ENCODE measurements around the gene MYLK.
A peak's percentile ranks its signal among the peaks of the same experiment; 100 is the strongest.

Gene MYLK

GRCh38 chr3:123661973-123662372, 222.2 kb downstream of the MYLK start:
- no peak for DNase-seq

GRCh38 chr3:123660900-123661299, 223.2 kb downstream of the MYLK start:
- peak; percentile 86 for DNase-seq

- no peak for DNase-seq
Observed at GRCh38 chr3:123660141-123660675, 223.9 kb downstream of the MYLK start.

- DNase-seq: peak; percentile 61
Observed at GRCh38 chr3:123658852-123659206, 225.3 kb downstream of the MYLK start.

- peak; percentile 70 for DNase-seq
Observed at GRCh38 chr3:123658118-123658851, 225.8 kb downstream of the MYLK start.

- no peak for DNase-seq
Observed at GRCh38 chr3:123657568-123657967, 226.6 kb downstream of the MYLK start.

- DNase-seq: no peak
Observed at GRCh38 chr3:123657111-123657510, 227.0 kb downstream of the MYLK start.

GRCh38 chr3:123656691-123657090, 227.4 kb downstream of the MYLK start:
- no peak for DNase-seq

- DNase-seq: no peak
Observed at GRCh38 chr3:123656274-123656673, 227.9 kb downstream of the MYLK start.

GRCh38 chr3:123655400-123655799, 228.7 kb downstream of the MYLK start:
- DNase-seq: no peak

- DNase-seq: peak; percentile 69
Observed at GRCh38 chr3:123653221-123653682, 230.9 kb downstream of the MYLK start.

- peak; percentile 67 for DNase-seq
Observed at GRCh38 chr3:123652342-123652984, 231.7 kb downstream of the MYLK start.

GRCh38 chr3:123651449-123652341, 232.4 kb downstream of the MYLK start:
- DNase-seq: no peak

- no peak for DNase-seq
Observed at GRCh38 chr3:123650101-123650500, 234.0 kb downstream of the MYLK start.

GRCh38 chr3:123648696-123649405, 235.3 kb downstream of the MYLK start:
- no peak for DNase-seq

GRCh38 chr3:123644358-123644757, 239.8 kb downstream of the MYLK start:
- DNase-seq: no peak

GRCh38 chr3:123642957-123643330, 241.2 kb downstream of the MYLK start:
- DNase-seq: no peak

- peak; percentile 30 for DNase-seq
Observed at GRCh38 chr3:123642182-123642956, 241.8 kb downstream of the MYLK start.

GRCh38 chr3:123641505-123641904, 242.6 kb downstream of the MYLK start:
- no peak for DNase-seq

GRCh38 chr3:123640740-123641462, 243.2 kb downstream of the MYLK start:
- no peak for DNase-seq

- DNase-seq: no peak
Observed at GRCh38 chr3:123640311-123640710, 243.8 kb downstream of the MYLK start.

Measured in DMS79 treated with DMSO at 0.1 percent for 48 hours (cell line).